ENCODE data around the gene POLR1H. TPM values are rescaled to one million over a fixed set of nuclear protein-coding genes. Genes with fewer than 3 reads are reported as not detected.

Gene POLR1H
- total RNA-seq, 1 donor from 2014 or later: 36.9 TPM

- peak overlapping the region in 1 of 2 donors; percentile 81 for H3K27ac ChIP-seq
- TF ChIP-seq CTCF (IDR thresholded peaks at IDR 0.05): no peak
Measured at GRCh38 chr6:30062471-30063178, 1.6 kb downstream of the POLR1H start.

GRCh38 chr6:30063315-30063714 lies 2.2 kb downstream of the POLR1H start:
- no peaks in the 10 kb centered on the region for H3K27me3 ChIP-seq
- peaks cover 4 to 23% of the 10 kb centered on the region in 2 donors for H3K4me1 ChIP-seq
- DNase-seq (ENCODE audit: low spot score in 2 of 2): no peak
- H3K27ac ChIP-seq: no peak overlapping the region
- no peak for TF ChIP-seq CTCF (IDR thresholded peaks at IDR 0.05)
- H3K9me3 ChIP-seq: no peaks in the 10 kb centered on the region
- intact Hi-C loops (cut with DNase I): loop anchor here (5.0 to 10.0 kb wide), 4 partner anchors 121 to 1799 kb away; partner anchors contain the start of genes GNL1, HLA-A, PRR3 and ZSCAN26
- peaks cover 0 to 1% of the 10 kb centered on the region in 2 donors for H3K36me3 ChIP-seq
- no peak overlapping the region for H3K4me3 ChIP-seq

More at GRCh38 chr6:30062471-30063178, 1.6 kb downstream of the POLR1H start:
- Histone ChIP-seq H3K4me3 (peak overlapping the region; percentile 77 to 81), H3K9me3 (no peaks in the 10 kb centered on the region), H3K36me3 (no peaks in the 10 kb centered on the region), H3K27me3 (no peaks in the 10 kb centered on the region), H3K4me1 (peaks cover 3 to 16% of the 10 kb centered on the region in 2 donors)
- no peak for DNase-seq (ENCODE audit: low spot score in 2 of 2)
- intact Hi-C loops (cut with DNase I): loop anchor here (5.0 to 10.0 kb wide), 4 partner anchors 120 to 1798 kb away; partner anchors contain the start of genes GNL1, HLA-A, PRR3 and ZSCAN26

GRCh38 chr6:30066082-30066481 lies 5.0 kb downstream of the POLR1H start:
- Histone ChIP-seq H3K36me3 (peaks cover 5 to 18% of the 10 kb centered on the region in 2 donors), H3K4me3 (peak overlapping the region; percentile 75 to 77), H3K4me1 (peaks cover 4 to 20% of the 10 kb centered on the region in 2 donors), H3K27me3 (no peaks in the 10 kb centered on the region), H3K27ac (peak overlapping the region; percentile 50 to 77), H3K9me3 (no peaks in the 10 kb centered on the region)
- no peak for DNase-seq (ENCODE audit: low spot score in 2 of 2)
- intact Hi-C loops (cut with DNase I): loop anchor here (2.0 to 10.0 kb wide), 7 partner anchors 147 to 1801 kb away; partner anchors contain the start of genes GNL1, HLA-F, PRR3 and TRIM26
- no peak for TF ChIP-seq CTCF (IDR thresholded peaks at IDR 0.05)

GRCh38 chr6:30066577-30067459 lies 5.8 kb downstream of the POLR1H start, which contains the start of gene PPP1R11:
TSS of gene PPP1R11 (plus strand) at chr6:30067198. CDS start at chr6:30067411, 213 bp downstream.
- Histone ChIP-seq H3K36me3 (peaks cover 5 to 18% of the 10 kb centered on the region in 2 donors), H3K9me3 (no peaks in the 10 kb centered on the region), H3K27me3 (no peaks in the 10 kb centered on the region), H3K27ac (peak within 1 kb of the TSS; percentile 77 to 85), H3K4me3 (peak within 1 kb of the TSS; percentile 75 to 77), H3K4me1 (peaks cover 4 to 20% of the 10 kb centered on the region in 2 donors)
- TF ChIP-seq CTCF (IDR thresholded peaks at IDR 0.05): no peak
- DNase-seq (ENCODE audit: low spot score in 2 of 2): peak; percentile 98 to 99
- intact Hi-C loops (cut with DNase I): loop anchor here (1.0 to 10.0 kb wide), 8 partner anchors 90 to 1802 kb away; partner anchors contain the start of genes GNL1, HLA-F, PRR3 and TRIM26

GRCh38 chr6:30067460-30068139 lies 6.5 kb downstream of the POLR1H start:
- peak overlapping the region; percentile 75 to 77 for H3K4me3 ChIP-seq
- H3K36me3 ChIP-seq: peaks cover 5 to 18% of the 10 kb centered on the region in 2 donors
- peak overlapping the region; percentile 77 to 85 for H3K27ac ChIP-seq
- intact Hi-C loops (cut with DNase I): loop anchor here (1.0 to 10.0 kb wide), 8 partner anchors 90 to 1803 kb away; partner anchors contain the start of genes GNL1, HLA-F, PRR3 and TRIM26
- no peaks in the 10 kb centered on the region for H3K27me3 ChIP-seq
- no peaks in the 10 kb centered on the region for H3K9me3 ChIP-seq
- no peak for DNase-seq (ENCODE audit: low spot score in 2 of 2)
- H3K4me1 ChIP-seq: peaks cover 4 to 18% of the 10 kb centered on the region in 2 donors
- TF ChIP-seq CTCF (IDR thresholded peaks at IDR 0.05): no peak
